OCI-LY1 (cell line): ENCODE data around the gene SLC35G2.
"Not testable (repeated sequence)": the region's sequence is repeated elsewhere in the genome, so short reads cannot be mapped to it uniquely, and the experiment has no call there.

ENCODE experiments used
- H2AFZ ChIP-seq: fragments of 200-600 bp; sonication (generic), shearing (Covaris generic); 2 replicates; pipeline ENCODE4 v1.6.0; 2014; ENCODE audit warnings: antibody characterized with exemption, mild to moderate bottlenecking, low read length
- H3F3A ChIP-seq: fragments of 200-600 bp; sonication (generic), shearing (Covaris generic); 2 replicates; pipeline ENCODE4 v1.6.0; 2014; ENCODE audit warnings: mild to moderate bottlenecking, antibody characterized with exemption, low read length, moderate library complexity; ENCODE audit not compliant: insufficient read depth
- H3K27ac ChIP-seq: fragments of 200-600 bp; sonication (generic); 2 replicates; pipeline ENCODE4 v1.5.1; 2014; ENCODE audit warnings: low read length, mixed run types, mild to moderate bottlenecking, low read depth; ENCODE audit not compliant: poor library complexity, severe bottlenecking
- H3K27me3 ChIP-seq: fragments of 200-600 bp; sonication (generic); 2 replicates; pipeline ENCODE4 v1.6.0; 2014; ENCODE audit warnings: antibody characterized with exemption, mild to moderate bottlenecking, low read length, moderate library complexity; ENCODE audit not compliant: insufficient read depth
- H3K36me3 ChIP-seq: fragments of 200-600 bp; sonication (generic); 2 replicates; pipeline ENCODE4 v1.6.1; 2014; ENCODE audit warnings: mild to moderate bottlenecking, antibody characterized with exemption, low read length, moderate library complexity, mixed read lengths; ENCODE audit not compliant: insufficient read depth
- H3K4me1 ChIP-seq: fragments of 200-600 bp; sonication (generic); 2 replicates; pipeline ENCODE4 v1.5.1; 2014; ENCODE audit warnings: mild to moderate bottlenecking, low read length, moderate library complexity; ENCODE audit not compliant: insufficient read depth, severe bottlenecking
- H3K4me2 ChIP-seq: fragments of 200-600 bp; sonication (generic), shearing (Covaris generic); 2 replicates; pipeline ENCODE4 v1.6.1; 2014; ENCODE audit warnings: low read length
- H3K4me3 ChIP-seq: fragments of 200-600 bp; sonication (generic); 2 replicates; pipeline ENCODE4 v1.5.1; 2014; ENCODE audit warnings: low read length, low read depth, mild to moderate bottlenecking, mixed read lengths; ENCODE audit not compliant: poor library complexity, severe bottlenecking
- H3K79me2 ChIP-seq: fragments of 200-600 bp; shearing (Covaris generic); 2 replicates; pipeline ENCODE4 v1.6.1; 2016; ENCODE audit warnings: mixed run types, low read length, mixed read lengths; ENCODE audit not compliant: insufficient read depth
- H3K9ac ChIP-seq: fragments of 200-600 bp; sonication (generic), shearing (Covaris generic); 2 replicates; pipeline ENCODE4 v1.6.1; 2014; ENCODE audit warnings: mild to moderate bottlenecking, low read length, mixed read lengths
- H3K9me2 ChIP-seq: fragments of 200-600 bp; sonication (generic), shearing (Covaris generic); 2 replicates; pipeline ENCODE4 v1.6.1; 2014; ENCODE audit warnings: low read depth, mild to moderate bottlenecking, low read length, mixed read lengths
- H3K9me3 ChIP-seq: fragments of 200-600 bp; shearing (Covaris generic); 2 replicates; pipeline ENCODE4 v1.6.1; 2014; ENCODE audit warnings: low read length, mixed read lengths
- H4K20me1 ChIP-seq: fragments of 200-600 bp; sonication (generic), shearing (Covaris generic); 2 replicates; pipeline ENCODE4 v1.6.0; 2016; ENCODE audit warnings: mild to moderate bottlenecking, low read length; ENCODE audit not compliant: insufficient read depth
- CTCF ChIP-seq: fragments of 200-600 bp; sonication (generic), shearing (Covaris generic); IDR thresholded peaks from 2 replicates; pipeline ENCODE4 v1.5.1; 2017; ENCODE audit warnings: mild to moderate bottlenecking, antibody characterized with exemption, low read length, moderate library complexity, mixed read lengths
- EZH2 ChIP-seq: fragments of 200-600 bp; sonication (generic), shearing (Covaris generic); IDR thresholded peaks from 2 replicates; pipeline ENCODE4 v1.8.0; 2017; ENCODE audit warnings: borderline replicate concordance, mixed run types, mild to moderate bottlenecking, antibody characterized with exemption, low read length, moderate library complexity, mixed read lengths

Gene SLC35G2

GRCh38 chr3:136862617-136863322, 43.8 kb downstream of the SLC35G2 start:
- peak overlapping the region; percentile 91 for H3K9ac ChIP-seq
- H3K79me2 ChIP-seq = peaks cover 53% of the 10 kb centered on the region
- H3K36me3 ChIP-seq = peaks cover 25% of the 10 kb centered on the region
- TF ChIP-seq CTCF (peak; percentile 25; the same call in 1 of the 2 replicates), EZH2 (no peak)
- H3K9me3 ChIP-seq = no peaks in the 10 kb centered on the region
- peak overlapping the region; percentile 84 for H3K4me3 ChIP-seq
- no peaks in the 10 kb centered on the region for H4K20me1 ChIP-seq
- no peaks in the 10 kb centered on the region for H3K27me3 ChIP-seq
- peaks cover 46% of the 10 kb centered on the region for H3K4me1 ChIP-seq
- no peaks in the 10 kb centered on the region for H3K9me2 ChIP-seq
- H3K4me2 ChIP-seq = peak overlapping the region; percentile 71
- H3K27ac ChIP-seq = peak overlapping the region; percentile 91
- no peaks in the 10 kb centered on the region for H3F3A ChIP-seq
- no peak overlapping the region for H2AFZ ChIP-seq

GRCh38 chr3:136869282-136869681, 50.4 kb downstream of the SLC35G2 start:
- Histone ChIP-seq H3K9ac (no peak overlapping the region), H3K27ac (no peak overlapping the region), H3K79me2 (peaks cover 98% of the 10 kb centered on the region), H3K36me3 (peaks cover 71% of the 10 kb centered on the region), H4K20me1 (no peaks in the 10 kb centered on the region), H3K9me2 (no peaks in the 10 kb centered on the region), H3K4me3 (no peak overlapping the region), H3K4me1 (peaks cover 18% of the 10 kb centered on the region), H3F3A (no peaks in the 10 kb centered on the region), H3K27me3 (no peaks in the 10 kb centered on the region), H3K9me3 (peaks cover 6% of the 10 kb centered on the region; the same call in 1 of the 2 replicates), H3K4me2 (no peak overlapping the region), H2AFZ (no peak overlapping the region)
- TF ChIP-seq EZH2 (no peak), CTCF (no peak)

GRCh38 chr3:136872258-136872657, 53.3 kb downstream of the SLC35G2 start:
- H3K9ac ChIP-seq, H3K4me2 ChIP-seq, H2AFZ ChIP-seq, H3K27ac ChIP-seq, H3K27me3 ChIP-seq, H3K9me2 ChIP-seq, H3F3A ChIP-seq, H4K20me1 ChIP-seq, H3K4me1 ChIP-seq, H3K4me3 ChIP-seq: not testable (repeated sequence)
- peaks cover 79% of the 10 kb centered on the region for H3K36me3 ChIP-seq
- peaks cover 88% of the 10 kb centered on the region for H3K79me2 ChIP-seq
- peaks cover 20% of the 10 kb centered on the region for H3K9me3 ChIP-seq

- H3K9me3 ChIP-seq = peaks cover 29% of the 10 kb centered on the region
- not testable (repeated sequence) for H3K4me2 ChIP-seq, H3K27ac ChIP-seq, H4K20me1 ChIP-seq, H3F3A ChIP-seq, H3K36me3 ChIP-seq, H3K9ac ChIP-seq, H3K9me2 ChIP-seq, H2AFZ ChIP-seq, H3K4me3 ChIP-seq, H3K27me3 ChIP-seq
- H3K79me2 ChIP-seq = peaks cover 84% of the 10 kb centered on the region
- H3K4me1 ChIP-seq = peaks cover 30% of the 10 kb centered on the region
These were observed 60.6 kb downstream of the SLC35G2 start for GRCh38 chr3:136879510-136879909.
